HG02870 (cell line): Measurements from ENCODE around the gene ZNHIT6.
"Not testable (repeated sequence)": the region's sequence is repeated elsewhere in the genome, so short reads cannot be mapped to it uniquely, and the experiment has no call there.

ENCODE experiments used
- ATAC-seq: cut with Tn5 transposase; IDR thresholded peaks from one replicate; pipeline ENCODE4 v1.9.1; 2021; ENCODE audit warnings: mild to moderate bottlenecking, moderate library complexity; ENCODE audit not compliant: unreplicated experiment

Gene ZNHIT6

DNA sequence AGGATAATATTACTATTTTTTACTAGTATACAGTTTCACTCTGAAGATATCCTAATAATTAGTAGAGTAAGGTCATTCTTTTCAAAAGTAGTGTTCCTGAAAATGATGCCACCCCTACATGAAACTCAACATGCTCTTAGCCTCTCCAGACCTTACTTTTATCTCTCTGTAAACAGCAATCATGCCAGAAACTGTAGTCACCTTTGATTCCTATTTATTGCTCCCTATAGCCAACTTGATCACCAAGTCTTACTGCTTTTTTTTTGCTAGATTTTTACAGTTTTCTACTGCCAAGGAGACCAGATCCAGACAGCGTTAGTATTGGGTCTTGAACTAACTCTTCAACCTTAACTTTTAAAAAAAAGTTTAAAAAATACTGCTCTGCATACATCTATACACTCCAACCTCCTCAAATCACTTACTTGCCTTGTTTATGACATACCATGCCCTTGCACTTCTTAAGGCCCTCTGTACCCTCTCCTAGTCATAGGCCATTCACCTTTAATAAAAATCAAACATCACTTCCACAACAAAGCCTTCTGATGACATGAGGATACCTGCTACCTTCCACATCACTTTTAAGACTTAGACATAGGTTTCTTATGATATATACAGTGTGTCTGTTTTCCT is 36.1 kb downstream of the ZNHIT6 start:
- no peak for ATAC-seq

DNA sequence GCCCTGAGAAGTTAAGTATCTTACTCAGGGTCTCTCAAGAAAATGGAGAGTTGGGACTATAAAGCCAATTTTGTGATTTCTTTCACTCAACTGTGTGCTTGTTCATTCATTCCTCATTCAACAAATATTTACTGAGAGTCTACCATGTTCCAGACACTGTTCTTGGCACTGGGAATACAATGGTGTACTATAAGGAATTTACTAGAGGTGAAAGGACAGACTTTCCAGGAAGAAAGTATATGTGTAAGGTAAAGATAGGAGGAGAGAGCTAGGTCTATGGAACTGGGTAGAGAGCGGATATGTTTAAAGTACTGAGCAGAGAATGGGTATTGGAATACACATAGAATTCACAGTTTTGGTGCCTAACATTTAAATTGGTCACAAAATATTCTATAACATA is 42.3 kb downstream of the ZNHIT6 start:
- ATAC-seq = no peak

DNA sequence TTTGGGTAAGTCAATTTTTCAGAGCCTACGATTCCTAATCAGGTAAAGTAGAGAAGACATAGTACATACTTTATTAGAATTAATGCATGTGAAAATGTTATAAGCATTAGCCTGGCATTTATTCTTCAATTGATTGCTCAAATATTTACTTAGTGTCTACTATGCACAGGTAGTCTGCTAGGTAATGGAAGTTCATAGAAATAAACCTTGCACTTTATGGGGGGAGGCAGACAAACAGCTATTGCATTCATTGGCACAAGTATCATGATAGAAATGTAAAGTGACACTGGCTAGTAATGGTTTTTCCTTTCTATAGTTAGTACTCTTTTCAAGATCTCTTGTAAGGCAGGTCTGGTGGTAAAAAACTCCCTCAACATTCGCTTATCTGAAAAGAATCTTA is 44.9 kb downstream of the ZNHIT6 start:
- ATAC-seq = no peak

DNA sequence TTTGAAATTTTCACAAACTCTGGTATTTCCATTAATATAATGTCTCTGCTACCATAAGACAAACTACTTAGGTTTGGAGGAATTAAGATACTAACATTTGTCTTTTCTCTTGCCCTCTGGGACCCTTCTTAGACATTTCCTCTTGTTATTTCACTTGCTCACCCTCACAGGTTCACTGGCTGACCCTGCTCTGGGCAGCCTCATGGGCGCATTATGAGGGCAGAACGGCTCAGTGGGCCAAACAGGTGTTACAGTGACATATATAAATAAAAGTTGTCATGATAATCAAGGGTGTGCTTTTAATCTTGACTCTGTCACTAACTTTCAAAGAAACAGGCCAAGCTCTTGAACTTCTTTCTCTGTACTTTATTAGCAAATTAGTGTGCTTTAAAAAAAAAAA is 46.5 kb downstream of the ZNHIT6 start:
- ATAC-seq = no peak

DNA sequence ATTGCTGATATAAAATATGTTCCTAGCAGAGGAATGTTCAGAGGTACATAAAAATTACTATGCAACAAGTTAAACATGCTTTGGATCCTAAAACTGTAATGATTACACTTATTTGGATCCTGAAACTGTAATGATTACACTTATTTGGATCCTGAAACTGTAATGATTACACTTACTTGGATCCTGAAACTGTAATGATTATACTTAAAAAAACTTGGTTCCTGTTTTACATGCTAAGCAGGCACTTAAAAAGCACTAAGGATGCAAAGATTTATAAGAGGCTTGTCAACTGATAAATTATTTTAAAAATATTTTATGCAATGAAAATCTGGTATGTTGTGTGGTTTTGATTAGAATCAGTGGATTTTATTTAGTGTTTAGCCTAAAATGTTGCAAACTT is 47.7 kb downstream of the ZNHIT6 start:
- ATAC-seq = no peak

DNA sequence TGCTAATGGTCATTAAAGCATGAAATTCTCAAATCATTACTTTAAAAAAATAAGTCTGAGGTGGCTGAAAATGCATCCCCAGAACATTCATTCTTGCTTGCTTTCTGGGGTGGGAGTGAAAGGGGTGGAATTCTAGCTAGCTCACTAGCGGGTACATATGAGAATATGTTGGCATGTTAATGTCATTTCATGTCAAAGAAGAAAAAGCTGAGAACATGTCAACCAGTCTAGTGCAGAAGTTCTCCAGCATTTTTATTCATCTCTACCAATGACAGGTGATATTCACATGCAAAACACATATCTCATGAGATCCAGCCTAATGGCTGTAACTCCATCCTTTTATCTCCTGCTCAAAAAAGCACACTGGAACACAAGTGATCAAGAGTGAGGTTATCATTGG is 49.1 kb downstream of the ZNHIT6 start:
- no peak for ATAC-seq

DNA sequence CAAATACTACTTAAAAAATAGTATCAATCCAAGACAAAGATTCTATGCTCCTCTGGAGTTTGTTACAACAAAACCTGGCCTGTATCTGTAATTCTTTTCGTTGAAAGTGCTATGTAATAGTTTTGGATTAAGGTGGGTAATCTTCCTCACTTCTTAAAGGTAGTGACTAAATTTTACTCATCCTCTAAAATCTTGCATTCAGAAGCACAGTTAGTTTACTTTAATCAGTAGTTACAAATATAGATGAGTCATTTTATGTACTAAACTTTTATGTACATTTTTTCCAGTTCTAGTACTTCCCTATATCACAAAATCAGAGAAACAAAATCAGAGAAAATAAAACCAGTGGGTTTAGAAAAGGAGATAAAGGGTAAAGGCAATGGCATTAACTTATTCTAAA is 51.3 kb downstream of the ZNHIT6 start:
- ATAC-seq = no peak

DNA sequence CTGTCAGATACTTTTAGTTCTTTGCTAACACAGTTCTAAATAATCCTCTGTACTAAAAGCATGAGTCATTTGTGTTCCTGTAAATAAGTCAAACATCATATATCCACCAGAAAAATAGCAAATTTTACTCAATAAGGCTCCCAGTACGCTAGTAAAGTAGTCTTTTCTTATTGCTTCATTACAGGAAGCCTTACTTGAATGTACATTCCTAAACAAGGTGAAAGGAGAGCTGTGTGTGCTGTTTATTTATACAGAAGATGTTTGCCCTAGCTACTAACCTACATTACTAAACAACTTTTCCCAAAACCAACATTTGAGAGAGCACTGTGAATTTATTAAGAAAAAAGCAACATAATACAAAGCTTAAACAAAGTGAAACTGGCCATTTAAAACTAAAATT is 52.0 kb downstream of the ZNHIT6 start:
- no peak for ATAC-seq

DNA sequence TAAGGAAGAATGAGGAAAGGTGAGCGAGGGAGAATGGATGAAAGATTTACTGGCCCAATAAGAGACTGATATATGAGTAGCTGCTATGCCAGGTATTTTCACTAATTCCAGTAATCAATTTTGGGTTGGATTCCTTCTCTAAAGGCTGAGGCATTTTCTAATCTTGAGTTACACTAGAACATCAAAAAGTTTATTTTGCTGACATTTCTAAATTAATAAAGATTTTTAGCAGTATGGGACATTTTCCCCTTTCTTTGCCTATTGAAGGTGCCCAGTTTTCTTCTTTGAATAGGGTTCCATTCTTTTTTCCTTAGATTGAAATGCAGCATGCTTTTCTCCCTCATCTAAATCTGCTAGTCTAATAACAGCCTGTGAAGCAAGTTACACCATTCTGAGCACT is 52.9 kb downstream of the ZNHIT6 start:
- ATAC-seq = no peak

DNA sequence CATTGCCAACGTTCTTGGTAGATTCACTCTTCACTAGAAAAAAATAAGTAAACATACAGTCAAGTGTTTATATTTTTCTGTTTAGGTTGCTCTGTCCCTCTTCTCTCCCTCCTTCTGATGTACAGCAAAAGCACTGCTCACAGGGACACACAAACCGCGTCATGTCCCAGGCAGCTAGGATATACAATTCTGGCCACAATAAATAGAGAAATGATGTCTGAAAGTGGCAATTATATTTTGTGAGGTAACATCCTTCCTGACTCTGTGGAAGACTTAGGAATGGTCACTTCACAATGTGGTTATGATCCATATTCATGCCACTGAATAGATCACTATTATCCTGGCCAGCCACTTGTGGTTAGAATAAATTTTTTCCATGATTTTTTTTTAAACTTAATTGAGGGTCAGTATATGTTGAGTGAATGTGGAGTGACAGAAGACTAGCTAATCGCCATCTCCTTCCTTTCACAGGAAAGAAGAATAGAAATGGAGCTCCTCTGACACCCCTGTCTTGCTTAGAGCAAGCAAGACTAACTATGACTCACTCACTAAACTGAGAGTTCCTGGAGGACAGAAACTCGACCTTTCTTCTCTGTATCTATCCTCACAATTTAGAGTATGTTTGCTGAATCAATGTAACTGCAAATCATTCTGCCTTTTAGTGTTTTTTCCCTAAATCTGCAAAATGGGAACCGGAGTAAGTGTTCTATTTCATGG is 54.0 kb downstream of the ZNHIT6 start:
- ATAC-seq = no peak

DNA sequence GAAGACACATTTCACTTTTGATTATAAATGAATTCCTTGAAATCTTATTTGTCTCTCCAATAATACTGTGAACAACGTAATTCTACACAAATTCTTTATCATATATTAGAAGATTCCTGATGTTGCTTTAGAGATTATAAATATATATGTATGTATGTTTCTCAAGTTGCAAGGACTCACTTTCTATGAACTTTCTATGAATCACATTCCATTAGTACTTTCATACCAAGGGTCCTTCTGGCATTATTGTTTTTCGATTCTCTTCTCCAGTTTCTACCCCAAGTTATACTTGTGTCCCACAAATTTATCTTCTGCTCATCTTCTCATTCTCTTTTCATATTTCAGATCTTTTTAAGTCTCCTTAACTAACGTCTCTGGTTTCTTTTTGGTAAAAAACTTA is 55.9 kb downstream of the ZNHIT6 start:
- no peak for ATAC-seq

DNA sequence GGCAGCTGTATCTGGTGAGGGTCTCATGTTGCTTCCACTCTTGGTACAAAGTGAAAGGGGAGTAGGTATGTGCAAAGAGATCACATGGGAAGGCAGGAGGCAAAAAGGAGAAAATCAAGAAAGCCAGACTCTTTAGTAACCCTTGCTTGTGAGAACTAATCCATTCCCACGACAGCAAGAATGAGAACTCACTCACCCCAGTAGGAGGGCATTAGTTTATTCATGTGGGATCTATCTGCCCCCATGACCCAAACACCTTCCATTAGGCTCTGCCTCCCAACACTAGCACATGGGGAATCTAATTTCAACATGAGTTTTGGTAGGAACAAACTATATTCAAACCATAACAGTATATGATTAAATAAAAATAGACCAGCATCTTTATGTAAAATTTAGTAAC is 57.6 kb downstream of the ZNHIT6 start:
- ATAC-seq = no peak

DNA sequence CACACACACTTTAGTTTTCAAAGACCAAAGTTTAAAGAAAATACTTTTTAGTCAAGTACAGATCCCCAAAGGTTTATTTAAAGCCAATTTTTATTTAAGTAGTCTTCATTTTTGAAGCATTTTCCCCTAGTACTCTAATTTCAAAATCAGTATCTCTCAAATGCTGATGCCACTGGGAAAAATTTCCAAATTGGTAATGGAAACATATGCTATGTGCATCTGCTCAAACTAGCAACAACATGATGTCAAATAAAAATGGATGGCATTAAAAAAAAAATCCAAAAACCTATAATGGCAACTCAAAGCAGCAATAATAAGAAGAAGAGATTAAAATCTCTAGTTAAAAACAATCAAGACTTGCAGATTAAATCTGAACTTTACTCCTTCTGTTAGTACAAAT is 58.6 kb downstream of the ZNHIT6 start:
- no peak for ATAC-seq

DNA sequence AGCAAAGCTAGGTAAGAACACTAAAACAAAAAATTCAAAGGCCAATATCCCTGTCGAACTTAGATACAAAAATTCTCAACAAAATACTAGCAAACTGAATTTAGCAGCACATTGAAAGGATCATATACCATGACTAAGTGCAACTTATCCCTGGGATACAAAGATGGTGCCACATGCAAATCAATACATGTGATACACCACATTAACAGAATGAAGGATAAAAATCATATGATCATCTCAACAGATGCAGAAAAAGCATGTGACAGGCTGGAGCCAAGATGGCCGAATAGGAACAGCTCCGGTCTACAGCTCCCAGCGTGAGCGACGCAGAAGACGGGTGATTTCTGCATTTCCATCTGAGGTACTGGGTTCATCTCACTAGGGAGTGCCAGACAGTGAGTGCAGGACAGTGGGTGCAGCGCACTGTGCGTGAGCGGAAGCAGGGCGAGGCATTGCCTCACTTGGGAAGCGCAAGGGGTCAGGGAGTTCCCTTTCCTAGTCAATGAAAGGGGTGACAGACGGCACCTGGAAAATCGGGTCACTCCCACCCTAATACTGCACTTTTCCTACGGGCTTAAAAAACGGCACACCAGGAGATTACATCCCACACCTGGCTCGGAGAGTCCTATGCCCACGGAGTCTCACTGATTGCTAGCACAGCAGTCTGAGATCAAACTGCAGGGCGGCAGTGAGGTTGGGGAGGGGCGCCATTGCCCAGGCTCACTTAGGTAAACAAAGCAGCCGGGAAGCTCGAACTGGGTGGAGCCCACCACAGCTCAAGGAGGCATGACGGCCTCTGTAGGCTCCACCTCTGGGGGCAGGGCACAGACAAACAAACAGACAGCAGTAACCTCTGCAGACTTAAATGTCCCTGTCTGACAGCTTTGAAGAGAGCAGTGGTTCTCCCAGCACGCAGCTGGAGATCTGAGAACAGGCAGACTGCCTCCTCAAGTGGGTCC is 66.4 kb downstream of the ZNHIT6 start:
- not testable (repeated sequence) for ATAC-seq

DNA sequence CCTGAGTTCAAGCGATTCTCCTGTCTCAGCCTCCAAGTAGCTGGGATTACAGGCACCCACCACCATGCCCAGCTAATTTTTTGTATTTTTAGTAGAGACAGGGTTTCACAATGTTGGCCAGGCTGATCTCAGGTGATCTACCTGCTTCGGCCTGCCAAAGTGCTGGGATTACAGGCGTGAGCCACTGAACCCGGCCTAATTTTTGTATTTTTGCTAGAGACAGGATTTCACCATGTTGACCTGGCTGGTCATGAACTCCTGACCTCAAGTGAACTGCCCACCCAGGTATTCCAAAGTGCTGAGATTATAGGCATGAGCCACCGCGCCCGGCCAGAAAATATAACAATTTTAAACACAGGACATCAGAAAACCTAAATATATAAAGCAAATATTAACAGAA is 68.3 kb downstream of the ZNHIT6 start:
- ATAC-seq = not testable (repeated sequence)

DNA sequence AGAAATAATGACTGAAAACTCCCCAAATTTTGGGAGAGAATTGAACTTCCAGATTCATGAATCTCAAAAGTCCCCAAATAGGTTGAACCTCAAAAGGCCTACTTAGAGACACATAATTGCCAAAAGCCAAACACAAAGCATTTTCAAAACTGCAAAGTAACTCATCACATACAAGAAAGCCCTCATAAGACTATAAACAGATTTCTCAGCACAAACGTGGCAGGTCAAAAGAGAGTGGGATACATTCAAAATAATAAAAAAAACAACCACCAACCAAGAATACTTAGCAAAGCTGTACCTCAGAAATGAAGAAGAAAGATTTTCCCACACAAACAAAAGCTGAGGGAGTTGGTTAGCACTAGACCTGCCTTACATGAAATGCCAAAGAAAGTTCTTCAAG is 69.8 kb downstream of the ZNHIT6 start:
- no peak for ATAC-seq

DNA sequence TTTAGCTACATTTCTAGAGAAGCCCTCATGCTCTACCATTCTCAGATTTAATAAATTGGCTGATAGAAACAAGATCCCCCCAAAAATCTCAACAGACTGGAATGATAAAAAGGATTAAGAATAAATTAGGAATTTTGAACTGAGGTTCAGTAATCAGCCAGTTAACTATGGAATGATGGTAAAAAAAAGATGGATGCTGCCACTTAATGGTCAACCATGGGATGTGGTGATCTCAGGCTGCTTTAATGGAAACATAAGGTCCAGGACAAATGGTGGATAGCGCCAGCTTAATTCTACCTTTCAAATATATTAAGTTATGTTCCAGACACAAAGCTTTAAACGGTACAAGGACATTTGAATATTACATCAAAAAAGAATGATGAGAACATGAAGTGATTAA is 77.7 kb downstream of the ZNHIT6 start:
- ATAC-seq = no peak

DNA sequence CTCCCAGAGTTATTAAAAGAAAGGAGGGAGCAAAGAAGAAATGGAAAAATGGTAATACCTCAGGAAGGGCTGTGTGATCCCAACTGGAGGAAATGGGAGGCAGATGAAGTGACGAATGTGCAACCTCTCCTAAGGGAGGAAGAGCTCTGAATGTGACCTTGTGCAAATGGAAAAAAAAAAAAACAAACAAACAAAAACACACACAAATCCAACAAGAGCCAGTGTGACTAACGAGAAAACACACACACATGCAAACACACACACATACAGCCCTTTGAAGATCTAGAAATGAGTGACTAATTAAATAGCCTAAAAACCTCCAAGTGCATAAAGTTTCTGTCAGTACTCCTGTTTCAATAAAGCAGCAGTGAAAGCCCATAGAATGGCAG is 78.7 kb downstream of the ZNHIT6 start:
- no peak for ATAC-seq

DNA sequence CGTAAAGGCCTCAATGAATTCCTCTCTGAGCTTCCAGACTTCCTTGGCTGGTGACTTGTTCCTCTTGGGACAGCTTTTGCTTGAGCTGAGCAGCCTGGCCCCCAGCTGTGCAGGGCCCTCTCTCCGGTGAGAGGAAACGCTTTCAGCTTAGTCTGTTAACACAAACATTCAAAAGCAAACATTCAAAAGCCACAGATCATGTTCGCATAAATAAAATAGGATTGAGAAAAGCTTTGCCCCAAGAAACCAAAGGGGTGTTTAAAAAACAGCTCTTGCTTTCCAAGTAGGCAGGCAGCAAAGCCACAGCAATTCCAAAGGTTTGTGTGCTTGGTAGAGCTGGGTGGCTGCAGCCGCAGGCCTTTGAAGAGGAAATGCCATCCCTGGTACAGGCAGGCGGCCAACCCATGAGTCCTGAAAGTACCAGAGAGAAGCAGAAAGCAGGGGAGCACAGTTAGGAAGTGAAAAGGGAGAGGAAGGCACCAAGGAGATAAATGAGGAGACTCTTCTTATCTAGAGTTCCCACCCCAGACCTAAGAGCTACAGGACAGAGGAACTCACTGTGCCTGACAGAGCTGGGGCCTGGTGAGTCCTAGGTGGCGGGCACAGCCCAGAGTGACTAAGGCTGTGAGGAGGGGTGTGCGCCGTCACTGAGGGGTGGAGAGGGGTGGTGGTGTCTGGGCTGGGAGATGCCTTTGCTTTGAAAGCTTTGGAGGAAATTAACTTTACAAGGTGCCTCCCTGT is 79.3 kb downstream of the ZNHIT6 start:
- no peak for ATAC-seq

DNA sequence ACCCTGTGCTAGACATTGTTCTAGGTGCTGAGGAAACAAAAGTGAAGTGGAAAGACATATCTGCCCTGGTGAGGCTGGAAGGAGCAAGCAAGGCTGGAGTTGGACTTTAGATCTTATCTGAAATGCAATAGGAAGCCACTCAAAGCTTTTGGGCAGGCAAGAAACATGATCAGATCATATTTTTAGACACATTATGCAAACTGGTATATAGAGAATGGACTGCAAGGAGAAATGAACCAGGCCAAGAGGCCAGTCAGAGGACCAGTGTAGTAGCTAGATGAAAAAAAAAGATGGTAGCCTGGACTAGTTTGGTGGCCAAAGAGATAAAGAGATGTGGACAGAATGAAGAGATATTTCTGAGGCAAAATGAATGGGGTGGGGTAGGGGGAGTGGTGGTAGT is 81.4 kb downstream of the ZNHIT6 start:
- no peak for ATAC-seq

DNA sequence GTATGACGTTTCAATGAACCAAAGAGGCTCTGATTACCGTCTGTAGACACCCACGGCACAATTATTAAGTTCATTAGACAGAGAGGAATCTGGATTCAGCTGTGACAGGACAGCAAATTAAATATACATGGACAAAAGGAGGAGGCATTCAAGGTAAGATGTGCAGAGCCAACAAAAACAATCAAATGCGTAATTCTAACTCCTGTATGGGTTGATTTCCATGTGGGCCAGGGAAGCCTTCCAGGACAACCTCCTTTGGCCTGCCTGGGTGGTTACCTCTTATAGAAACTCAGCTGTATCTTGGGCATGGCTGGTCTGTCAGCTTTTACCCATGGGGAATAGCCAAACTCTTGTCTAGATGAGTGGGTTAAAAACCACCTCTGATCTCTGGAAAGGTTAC is 83.9 kb downstream of the ZNHIT6 start:
- no peak for ATAC-seq
